GM19372 (cell line): Measurements from ENCODE around the gene REXO4.
"Not testable (repeated sequence)": the region's sequence is repeated elsewhere in the genome, so short reads cannot be mapped to it uniquely, and the experiment has no call there.

Experiments used
- ATAC-seq: cut with Tn5 transposase; IDR thresholded peaks from one replicate; pipeline ENCODE4 v1.9.1; 2021; ENCODE audit warnings: mild to moderate bottlenecking, low read depth, moderate library complexity; ENCODE audit not compliant: unreplicated experiment

REXO4 gene

DNA sequence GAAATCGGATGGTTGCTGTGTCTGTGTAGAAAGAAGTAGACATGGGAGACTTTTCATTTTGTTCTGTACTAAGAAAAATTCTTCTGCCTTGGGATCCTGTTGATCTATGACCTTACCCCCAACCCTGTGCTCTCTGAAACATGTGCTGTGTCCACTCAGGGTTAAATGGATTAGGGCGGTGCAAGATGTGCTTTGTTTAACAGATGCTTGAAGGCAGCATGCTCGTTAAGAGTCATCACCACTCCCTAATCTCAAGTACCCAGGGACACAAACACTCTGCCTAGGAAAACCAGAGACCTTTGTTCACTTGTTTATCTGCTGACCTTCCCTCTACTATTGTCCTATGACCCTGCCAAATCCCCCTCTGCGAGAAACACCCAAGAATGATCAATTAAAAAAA lies 26.4 kb downstream of the REXO4 start:
- ATAC-seq: not testable (repeated sequence)

DNA sequence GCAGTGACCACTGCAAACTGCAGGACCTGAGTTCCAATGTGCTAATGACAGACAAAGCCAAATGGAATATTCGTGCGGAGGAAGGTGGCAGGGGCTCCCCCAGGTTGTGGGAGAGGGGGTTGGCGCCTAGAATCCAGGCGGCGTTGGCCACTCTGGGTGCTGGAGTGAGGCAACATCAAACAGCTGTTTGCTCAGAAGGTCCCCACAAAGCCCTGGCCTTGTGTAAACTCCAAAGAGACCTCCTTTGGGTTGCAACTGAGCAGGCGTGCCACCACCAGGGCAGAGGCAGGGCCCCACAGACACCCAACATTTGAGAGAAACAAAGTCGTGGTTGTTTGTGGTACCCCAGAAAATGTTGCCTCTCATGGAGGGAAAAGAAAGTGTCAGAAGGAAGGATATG lies 27.1 kb downstream of the REXO4 start:
- no peak for ATAC-seq

DNA sequence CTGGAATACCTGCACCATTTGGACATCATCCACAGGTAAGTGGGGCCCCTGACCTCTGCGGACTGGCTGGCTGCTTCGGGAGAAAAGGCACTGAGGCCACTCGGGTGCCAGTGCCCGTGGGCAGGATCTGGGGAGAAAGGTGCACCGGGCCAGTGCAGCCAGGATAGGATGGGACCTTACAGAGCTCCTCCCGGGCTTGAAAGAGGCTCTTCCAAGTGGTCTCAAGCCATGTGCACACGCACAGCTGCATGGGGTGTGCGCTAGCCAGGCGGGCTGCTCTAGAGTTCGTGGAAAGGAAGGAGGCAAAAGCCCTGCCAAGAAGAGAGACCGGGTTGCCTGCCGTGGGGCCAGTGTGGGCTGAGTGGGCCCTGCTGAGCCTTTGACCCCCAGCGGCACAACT lies 28.2 kb downstream of the REXO4 start:
- no peak for ATAC-seq

DNA sequence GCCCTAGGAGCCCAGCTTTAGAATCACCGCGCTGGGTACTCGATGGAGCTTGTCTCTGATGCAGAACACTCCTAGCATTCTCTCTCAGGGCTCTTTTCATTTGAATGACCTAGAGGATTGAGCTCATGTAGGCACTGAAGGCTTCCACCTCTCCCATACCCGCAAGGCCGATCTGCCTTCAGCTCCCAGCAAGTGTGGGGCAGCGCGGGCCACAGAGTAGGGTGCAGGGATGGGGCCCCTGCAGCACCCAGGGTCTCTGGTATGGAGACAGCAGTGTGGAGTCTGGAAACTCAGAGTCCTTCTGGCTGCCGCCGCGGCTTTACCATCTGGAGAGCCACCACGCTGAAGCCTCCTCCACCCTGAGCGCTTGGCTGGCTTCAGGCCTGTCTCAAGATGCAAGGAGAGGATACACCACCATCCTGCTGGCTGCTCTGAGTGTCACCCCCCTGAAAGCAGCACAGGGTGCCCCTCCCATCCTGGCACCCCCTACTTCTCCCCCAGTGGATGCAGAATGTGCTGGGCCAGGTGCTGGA lies 28.7 kb downstream of the REXO4 start:
- no peak for ATAC-seq

DNA sequence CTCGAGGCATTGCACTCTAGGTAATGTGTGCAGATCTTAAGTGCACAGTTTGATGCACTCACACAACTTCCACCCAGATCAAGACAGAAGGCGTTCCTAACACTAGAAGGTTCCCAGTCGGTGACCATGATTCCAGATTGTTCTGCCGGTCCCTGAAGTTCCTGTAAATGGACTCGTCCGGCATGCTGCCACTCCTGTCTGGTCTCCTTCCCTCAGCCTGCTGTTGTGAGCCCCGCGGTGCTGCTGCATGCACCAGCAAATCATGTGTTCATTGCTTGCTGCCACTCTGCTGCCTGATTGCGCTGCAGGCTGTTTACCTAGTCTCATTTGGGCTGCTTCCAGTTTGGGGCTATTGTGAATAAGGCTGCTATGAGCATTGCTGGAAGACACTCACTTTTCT lies 30.1 kb downstream of the REXO4 start:
- ATAC-seq: no peak

DNA sequence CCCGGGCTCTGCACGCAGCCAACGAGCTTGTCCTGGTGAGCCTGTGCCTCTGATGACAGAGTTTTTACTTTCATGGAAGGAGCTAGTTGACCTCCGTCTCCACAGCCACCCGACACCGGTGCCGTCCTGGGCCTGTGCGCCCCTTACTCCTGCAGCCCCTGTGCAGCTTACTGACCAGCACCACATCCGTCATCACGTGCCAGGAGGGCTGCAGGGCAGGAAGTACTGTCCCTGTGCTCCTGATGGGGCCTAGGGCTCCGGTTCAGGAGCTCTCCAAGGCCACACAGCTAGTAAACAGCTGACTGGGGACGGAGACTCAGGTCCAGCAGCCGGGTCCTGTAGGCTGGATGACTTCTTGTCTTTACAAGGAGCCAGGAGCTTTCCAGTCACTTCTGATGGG lies 31.5 kb downstream of the REXO4 start:
- no peak for ATAC-seq

DNA sequence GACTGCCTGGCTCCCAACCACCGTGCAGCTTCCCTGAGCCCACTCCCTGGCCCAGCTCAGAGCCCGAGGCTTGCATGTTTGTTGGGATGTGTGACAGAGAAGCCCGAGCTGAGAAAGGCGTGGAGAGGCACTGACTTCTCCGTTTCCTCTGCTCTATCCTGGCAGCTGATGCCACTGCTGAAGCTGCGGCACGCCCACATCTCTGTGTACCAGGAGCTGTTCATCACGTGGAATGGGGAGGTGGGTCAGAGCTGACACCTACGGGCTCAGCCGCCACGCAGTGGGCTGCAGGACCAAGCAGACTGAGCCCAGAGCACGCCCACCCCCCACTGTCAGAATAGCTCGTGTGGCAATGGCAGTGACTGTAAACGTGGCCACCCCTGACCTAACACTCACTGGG lies 32.4 kb downstream of the REXO4 start:
- no peak for ATAC-seq

DNA sequence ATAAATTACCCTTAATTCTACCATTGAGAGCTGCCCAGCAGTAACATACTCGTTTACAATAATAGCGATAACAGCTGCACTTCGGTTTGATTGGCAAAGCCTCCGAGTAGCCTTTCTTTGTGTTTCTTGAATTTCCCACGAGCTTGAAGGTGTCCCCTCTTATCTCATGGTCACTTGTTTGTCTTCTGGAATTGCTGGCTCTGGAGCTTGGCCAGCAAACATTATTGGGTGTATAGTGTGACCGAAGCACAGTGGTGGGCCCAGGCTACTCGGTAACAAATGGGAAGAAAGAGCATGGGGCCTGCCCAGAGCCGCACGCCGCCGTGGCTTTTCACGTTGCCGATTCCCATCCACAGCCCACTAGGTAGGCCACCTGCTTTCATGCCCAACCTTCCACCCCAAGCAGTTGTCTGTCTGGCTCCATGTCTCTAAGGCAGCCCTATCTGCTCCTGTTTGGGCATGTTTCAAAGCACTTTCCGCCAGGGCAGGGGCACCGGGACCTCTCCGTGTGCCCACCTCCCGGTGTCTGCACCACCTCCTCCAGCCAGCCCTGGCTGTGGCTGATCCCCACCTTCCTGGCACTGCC lies 33.0 kb downstream of the REXO4 start:
- no peak for ATAC-seq

DNA sequence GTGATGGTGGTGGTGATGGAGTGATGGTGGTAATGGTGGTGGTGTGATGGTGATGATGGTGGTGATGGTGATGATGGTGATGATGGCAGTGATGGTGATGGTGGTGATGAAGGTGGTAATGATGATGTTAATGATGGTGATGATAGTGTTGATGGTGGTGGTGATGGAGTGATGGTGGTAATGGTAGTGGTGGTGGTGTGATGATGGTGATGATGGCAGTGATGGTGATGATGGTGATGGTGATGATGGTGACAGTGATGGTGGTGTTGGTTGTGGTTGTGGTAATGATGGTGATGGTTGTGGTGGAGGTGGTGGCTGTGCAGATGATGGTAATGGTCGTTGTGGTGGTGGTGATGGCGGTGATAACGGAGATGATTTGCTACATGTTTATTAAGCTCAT lies 34.4 kb downstream of the REXO4 start:
- no peak for ATAC-seq

DNA sequence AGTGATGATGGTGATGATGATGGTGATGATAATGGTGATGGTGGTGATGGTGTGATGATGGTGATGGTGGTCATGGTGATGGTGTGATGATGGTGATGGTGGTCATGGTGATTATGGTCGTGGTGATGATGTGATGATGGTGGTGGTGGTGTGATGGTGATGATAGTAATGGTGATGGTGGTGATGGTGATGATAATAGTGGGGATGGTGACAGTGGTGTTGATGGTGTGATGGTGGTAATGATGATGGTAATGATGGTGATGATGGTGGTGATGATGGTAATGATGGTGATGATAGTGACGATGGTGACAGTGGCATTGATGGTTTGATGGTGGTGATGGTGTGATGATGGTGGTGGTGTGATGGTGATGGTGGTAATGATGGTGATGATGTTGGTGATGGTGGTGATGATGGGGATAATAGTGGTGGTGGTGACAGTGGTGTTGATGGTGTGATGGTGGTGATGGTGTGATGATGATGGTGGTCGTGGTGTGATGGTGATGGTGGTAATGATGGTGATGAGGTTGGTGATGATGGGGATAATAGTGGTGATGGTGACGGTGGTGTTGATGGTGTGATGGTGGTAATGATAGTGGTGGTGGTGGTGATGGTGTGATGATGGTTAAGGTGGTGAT lies 35.2 kb downstream of the REXO4 start:
- ATAC-seq: no peak

DNA sequence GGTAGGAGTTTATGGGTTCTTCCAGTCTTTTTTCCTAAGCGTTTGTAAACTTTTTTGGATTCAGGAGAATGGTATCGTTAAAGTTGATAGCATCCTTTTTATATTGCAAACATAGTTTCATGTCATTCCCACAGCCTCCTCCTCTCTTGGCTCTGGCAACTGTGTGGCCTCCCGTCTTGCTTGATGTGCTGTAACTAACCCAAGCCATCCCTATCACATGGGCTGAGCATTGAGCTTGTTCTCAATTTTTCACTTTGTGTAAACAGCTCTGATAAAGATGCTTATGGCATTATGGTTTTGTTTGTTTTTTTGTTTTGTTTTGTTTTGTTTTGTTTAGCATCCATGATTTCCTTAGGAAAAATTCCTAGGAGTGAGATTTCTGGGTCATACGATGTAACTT lies 37.1 kb downstream of the REXO4 start:
- no peak for ATAC-seq

DNA sequence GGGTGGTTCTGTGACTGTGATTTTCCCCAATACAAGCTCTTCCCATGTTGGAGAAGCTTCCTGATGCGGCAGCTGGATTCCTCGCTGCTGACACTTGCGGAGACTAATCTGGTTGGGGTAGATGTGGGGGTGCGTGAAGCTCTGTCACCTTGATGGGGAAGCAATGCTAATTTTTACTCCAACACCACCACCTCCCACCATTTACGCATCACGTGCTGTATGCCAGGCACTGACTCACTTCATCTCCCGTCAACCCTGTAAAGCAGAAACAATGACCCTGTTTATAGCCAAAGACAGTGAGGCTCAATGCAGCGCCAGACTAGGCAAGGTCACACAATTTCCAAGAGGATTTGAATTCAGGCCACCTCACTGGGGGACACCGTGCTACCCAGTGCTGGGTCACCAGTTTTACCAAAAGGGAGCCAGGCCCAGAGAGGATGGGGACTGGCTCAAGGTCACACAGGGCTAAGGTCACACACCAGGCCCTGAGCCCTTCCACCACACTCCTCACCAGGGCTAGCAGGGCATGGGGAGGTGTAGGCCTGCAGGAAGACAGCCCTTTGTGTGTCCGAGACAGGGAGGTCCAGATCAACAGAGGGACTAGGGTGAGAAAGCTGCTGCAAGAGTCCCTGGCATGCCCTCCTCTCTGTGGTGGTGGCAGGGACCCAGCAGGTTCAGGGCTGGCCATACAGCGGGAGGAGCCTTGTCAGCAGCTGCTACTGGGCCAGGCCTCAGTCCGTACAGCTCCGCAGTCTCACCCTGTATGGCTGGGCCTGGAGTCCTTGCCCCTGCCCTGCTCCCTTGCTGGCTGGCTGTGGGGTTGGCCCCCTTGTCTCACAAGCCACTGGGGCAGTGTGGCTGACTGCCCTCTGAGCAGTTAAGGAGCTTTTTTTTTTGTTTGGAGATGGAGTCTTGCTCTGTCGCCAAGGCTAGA lies 38.4 kb downstream of the REXO4 start:
- no peak for ATAC-seq

DNA sequence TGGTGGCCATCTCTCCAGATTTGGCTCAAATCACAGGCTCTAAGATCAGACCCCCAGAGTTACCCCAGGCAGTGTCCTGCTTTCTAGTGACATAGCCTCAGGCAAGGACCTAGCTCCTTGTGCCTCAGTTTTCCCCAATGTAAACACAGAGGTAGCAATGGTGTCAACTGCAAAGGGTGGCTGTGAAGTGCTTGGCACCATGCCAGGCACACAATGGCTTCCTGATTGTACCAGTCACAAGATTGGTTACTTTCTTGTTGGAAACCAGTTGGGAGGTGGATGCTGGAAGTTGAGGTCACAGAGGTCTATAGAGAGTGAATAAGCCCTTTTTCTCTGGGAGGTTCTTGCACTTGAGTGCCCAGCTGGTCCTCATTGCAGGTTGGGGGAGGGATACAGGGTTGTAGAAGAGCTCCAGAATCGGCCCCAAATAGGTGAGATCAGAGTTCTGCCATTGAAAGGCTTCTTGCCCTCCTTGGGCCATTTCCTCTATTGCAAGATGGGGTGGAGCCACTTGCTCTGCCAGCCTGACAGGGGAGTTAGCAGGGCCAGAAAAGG lies 39.3 kb downstream of the REXO4 start:
- ATAC-seq: no peak

DNA sequence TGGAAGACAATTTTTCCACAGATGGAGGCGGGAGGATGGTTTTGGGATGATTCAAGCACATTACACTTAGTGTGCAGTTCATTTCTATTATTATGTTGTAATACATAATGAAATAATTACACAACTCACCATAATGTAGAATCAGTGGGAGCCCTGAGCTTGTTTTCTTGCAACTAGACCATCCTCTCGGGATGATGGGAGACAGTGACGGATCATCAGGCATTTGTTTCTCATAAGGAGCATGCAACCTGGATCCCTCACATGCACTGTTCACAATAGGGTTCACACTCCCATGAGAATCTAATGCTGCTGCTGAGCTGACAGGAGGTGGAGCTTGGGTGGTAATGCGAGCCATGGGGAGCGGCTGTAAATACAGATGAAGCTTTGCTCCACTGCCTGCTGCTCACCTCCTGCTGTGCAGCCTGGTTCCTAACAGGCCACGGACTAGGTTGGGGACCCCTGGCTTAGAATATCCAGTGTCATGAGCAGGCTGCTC lies 40.0 kb downstream of the REXO4 start:
- no peak for ATAC-seq

DNA sequence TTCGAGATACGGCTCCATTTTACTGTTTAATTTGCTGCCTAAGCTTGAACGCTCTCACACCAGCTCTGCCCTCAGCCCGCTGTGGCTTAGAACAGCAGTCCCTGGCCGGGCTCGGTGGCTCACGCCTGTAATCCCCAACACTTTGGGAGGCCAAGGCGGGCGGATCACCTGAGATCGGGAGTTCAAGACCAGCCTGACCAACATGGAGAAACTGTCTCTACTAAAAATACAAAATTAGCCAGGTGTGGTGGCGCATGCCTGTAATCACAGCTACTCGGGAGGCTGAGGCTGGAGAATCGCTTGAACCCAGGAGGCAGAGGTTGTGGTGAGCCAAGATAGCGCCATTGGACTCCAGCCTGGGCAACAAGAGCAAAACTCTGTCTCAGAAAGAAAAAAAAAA lies 40.5 kb downstream of the REXO4 start:
- not testable (repeated sequence) for ATAC-seq

DNA sequence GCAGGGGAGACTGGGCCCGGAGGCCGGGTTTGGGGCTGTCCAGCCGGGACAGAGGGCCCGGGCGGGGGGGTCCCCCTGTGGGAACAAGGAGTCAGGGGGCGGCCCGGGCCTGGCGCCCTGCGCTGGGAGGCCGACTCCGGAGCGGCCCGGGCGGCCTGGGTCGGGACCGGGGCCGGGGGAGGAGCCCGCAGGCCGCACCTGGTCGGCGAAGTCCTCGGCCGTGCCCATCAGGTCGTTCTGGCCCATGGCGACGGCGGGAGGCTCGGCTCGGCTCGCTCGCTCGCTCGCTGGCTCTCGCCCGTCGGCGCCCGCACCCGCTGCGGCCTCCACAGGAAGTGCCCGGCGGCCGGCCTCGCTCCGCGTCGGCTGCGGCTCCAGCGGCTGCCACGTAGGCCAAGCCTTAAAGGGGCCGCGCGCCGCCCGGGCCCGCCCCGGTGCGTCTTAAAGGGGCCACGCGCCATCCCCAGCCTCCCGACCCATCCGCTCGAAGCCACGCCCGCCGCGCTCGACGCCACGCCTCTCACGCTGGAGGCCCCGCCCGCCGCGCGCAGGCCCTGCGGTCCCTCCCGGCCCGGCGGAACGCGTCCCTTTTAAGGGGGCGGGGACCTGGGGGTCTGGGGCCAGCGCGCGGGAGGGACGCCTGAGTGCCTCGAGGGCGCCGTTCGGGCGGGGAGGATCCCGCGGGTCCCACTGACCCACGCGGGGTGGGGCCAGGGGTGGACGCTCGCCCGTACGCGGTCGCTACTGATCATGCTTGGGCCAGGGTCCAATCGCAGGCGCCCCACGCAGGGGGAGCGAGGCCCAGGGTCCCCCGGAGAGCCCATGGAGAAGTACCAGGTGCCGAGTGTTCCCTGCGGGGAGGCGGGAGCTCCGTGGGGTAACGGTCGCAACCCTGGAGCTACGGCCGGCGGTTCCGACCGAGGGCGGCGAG lies 41.8 kb downstream of the REXO4 start, which contains the start of the genes STKLD1 and SURF4:
Gene STKLD1 (plus strand): TSS at position 643 of the 931 bp plus-strand sequence. CDS start 108 bp downstream, at position 751.
Gene SURF4 (minus strand): TSS at position 337 of the 931 bp plus-strand sequence. CDS start 91 bp downstream, at position 246.
- peak; percentile 93 for ATAC-seq

DNA sequence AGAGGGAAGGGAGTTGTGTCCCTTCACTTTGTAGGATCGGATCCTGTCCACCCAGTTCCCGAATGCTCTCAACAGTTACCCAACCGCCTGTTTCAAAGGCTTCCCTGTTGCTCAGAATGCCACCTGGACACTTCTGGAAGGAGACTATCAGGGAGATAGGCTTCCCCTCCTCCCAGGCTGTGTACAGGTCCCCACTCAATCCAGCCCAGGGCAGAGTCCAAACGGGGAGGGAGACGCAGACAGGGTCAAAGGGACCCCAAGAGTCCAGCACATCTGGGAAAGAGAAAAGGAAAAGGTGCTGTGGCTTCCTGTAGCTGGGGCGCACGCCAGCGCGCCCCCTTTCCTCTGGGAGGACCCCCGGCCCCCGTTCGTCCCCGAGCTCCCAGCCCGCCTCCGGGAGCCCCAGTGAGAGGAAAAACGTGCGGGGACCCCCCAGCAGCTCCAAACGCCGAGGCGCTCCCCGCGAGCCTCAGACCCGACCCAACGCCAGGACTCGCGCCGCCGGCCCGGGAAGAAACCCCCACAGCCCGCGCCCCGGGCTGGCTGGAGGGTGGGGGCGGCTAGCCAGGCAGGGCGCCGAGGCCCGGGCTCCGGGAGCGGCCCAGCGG lies 42.6 kb downstream of the REXO4 start:
- ATAC-seq: peak; percentile 1

DNA sequence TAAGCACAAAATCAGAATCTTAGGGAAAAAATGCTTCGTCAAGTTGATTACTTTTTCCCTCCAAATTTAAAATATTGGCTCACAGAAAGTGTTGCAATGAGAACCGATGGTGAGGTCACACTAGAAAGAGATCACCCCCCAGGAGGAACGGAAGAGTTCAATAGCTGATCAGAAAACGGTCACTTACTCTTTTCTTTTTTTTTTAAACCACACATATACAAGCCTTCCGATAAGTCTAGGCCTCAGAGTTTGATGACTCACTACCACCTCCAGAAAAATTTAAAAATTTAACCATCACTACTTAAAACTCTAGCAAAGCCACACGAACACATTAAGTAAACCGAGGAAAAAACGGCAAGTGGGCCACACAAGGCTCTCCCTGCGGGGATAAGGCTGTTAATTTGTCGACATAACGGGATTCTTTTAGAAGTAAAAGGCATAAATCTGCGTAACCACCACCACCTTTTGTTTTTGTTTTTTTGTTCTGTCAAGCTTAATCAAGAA lies 43.1 kb downstream of the REXO4 start:
- ATAC-seq: no peak

DNA sequence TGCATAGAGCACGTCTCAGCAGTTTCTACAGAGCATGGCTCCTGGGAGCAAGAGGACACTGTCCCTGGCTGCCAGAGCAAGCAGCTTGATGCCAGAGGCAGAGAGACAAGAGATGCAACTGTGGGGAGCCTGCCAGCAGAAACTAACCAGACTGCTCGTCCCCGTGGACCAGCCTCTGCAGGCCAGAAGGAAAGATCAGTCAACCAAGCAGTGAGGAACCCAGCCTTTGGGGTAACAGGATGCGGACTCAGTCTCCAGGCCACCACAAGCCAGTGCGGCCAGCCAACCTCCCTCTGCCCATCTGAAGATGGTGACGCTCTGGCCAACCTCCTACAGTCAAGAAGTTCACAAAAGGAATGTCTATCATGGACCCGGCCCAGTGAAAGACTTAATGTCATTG lies 45.7 kb downstream of the REXO4 start:
- no peak for ATAC-seq
